Tibial artery (tissue), 4 donors: Measurements from ENCODE around the gene EPS8L3.

ENCODE experiments used
- DNase-seq, 2 donors: peaks; one replicate each; pipeline ENCODE4 v3.0.0-alpha.2; 2019
- H3K27ac ChIP-seq, 2 donors: fragments of 200-600 bp; sonication (generic) in 1 of 2; 1 replicate in 1 of 2; 2 replicates in 1 of 2; pipeline ENCODE4 v1.5.1; 2018 to 2019; ENCODE audit warnings: mild to moderate bottlenecking in 1 of 2
- H3K27me3 ChIP-seq, 2 donors: fragments of 200-600 bp; sonication (generic) in 1 of 2; one replicate each; pipeline versions ENCODE4 v1.5.1 to v1.6.0; 2016 to 2019
- H3K36me3 ChIP-seq, 3 donors: fragments of 200-600 bp; sonication (generic) in 2 of 3; one replicate each; pipeline ENCODE4 v1.5.1; 2016 to 2019; ENCODE audit warnings: mild to moderate bottlenecking in 2 of 3
- H3K4me1 ChIP-seq, 4 donors: fragments of 200-600 bp; sonication (generic) in 2 of 4; 1 replicate in 3 of 4; 2 replicates in 1 of 4; pipeline ENCODE4 v1.5.1; 2016 to 2019
- H3K4me3 ChIP-seq, 2 donors: fragments of 200-600 bp; sonication (generic) in 1 of 2; 1 replicate in 1 of 2; 2 replicates in 1 of 2; pipeline ENCODE4 v1.5.1; 2018 to 2019; ENCODE audit warnings: mild to moderate bottlenecking in 2 of 2
- H3K9me3 ChIP-seq, 3 donors: fragments of 200-600 bp; sonication (generic) in 1 of 3; one replicate each; pipeline ENCODE4 v1.5.1; 2016 to 2019
- CTCF ChIP-seq, 2 experiments: fragments of 200-600 bp in 1 of 2; fragments of 450-650 bp in 1 of 2; IDR thresholded peaks; one replicate each; pipeline ENCODE4 v1.5.1; 2017 to 2019; ENCODE audit warnings: antibody characterized with exemption in 2 of 2, mild to moderate bottlenecking in 1 of 2, moderate library complexity in 1 of 2
- intact Hi-C: fragments of 100-400 bp; cut with DNase I; formaldehyde crosslinking; loops from one replicate; pipeline ENCODE4 v1.15.0; 2023; ENCODE audit warnings: low total_unique reads

Gene EPS8L3

GRCh38 chr1:109796484-109797302 is 33.0 kb upstream of the EPS8L3 start:
- H3K4me3 ChIP-seq = no peak overlapping the region
- no peaks in the 10 kb centered on the region for H3K27me3 ChIP-seq
- H3K36me3 ChIP-seq = no peaks in the 10 kb centered on the region
- peak in 1 of 2 donors; percentile 51 for DNase-seq
- TF ChIP-seq CTCF (IDR thresholded peaks at IDR 0.05) = no peak
- H3K4me1 ChIP-seq = peaks cover 0 to 35% (median 23%) of the 10 kb centered on the region in 4 donors
- H3K27ac ChIP-seq = peak overlapping the region; percentile 5 to 31
- intact Hi-C loops = loop anchor here (10.0 kb wide), 1 partner anchor 118 kb away; the partner anchor contains the start of gene CSF1
- no peaks in the 10 kb centered on the region for H3K9me3 ChIP-seq

GRCh38 chr1:109794319-109795132 is 30.8 kb upstream of the EPS8L3 start:
- peak; percentile 20 to 57 for DNase-seq
- no peaks in the 10 kb centered on the region for H3K36me3 ChIP-seq
- H3K27ac ChIP-seq = no peak overlapping the region
- no peaks in the 10 kb centered on the region for H3K27me3 ChIP-seq
- no peak overlapping the region for H3K4me3 ChIP-seq
- intact Hi-C loops = loop anchor here (10.0 kb wide), 1 partner anchor 120 kb away; the partner anchor contains the start of gene CSF1
- TF ChIP-seq CTCF (IDR thresholded peaks at IDR 0.05) = no peak
- peaks cover 0 to 49% (median 31%) of the 10 kb centered on the region in 4 donors for H3K4me1 ChIP-seq
- no peaks in the 10 kb centered on the region for H3K9me3 ChIP-seq

GRCh38 chr1:109793486-109794318 is 30.0 kb upstream of the EPS8L3 start:
- intact Hi-C loops = loop anchor here (10.0 kb wide), 1 partner anchor 121 kb away; the partner anchor contains the start of gene CSF1
- TF ChIP-seq CTCF (IDR thresholded peaks at IDR 0.05) = no peak
- Histone ChIP-seq H3K27me3 (no peaks in the 10 kb centered on the region), H3K36me3 (no peaks in the 10 kb centered on the region), H3K27ac (peak overlapping the region; percentile 12 to 33), H3K9me3 (no peaks in the 10 kb centered on the region), H3K4me1 (peaks cover 0 to 49% (median 31%) of the 10 kb centered on the region in 4 donors), H3K4me3 (no peak overlapping the region)
- peak; percentile 32 to 63 for DNase-seq

- peak; percentile 15 to 53 for DNase-seq
- TF ChIP-seq CTCF (IDR thresholded peaks at IDR 0.05) = no peak
- H3K27me3 ChIP-seq = no peaks in the 10 kb centered on the region
- H3K4me1 ChIP-seq = peaks cover 0 to 49% (median 31%) of the 10 kb centered on the region in 4 donors
- H3K4me3 ChIP-seq = no peak overlapping the region
- intact Hi-C loops = loop anchor here (10.0 kb wide), 1 partner anchor 122 kb away; the partner anchor contains the start of gene CSF1
- peak overlapping the region; percentile 12 to 33 for H3K27ac ChIP-seq
- no peaks in the 10 kb centered on the region for H3K9me3 ChIP-seq
- no peaks in the 10 kb centered on the region for H3K36me3 ChIP-seq
Observed at GRCh38 chr1:109793089-109793485, 29.4 kb upstream of the EPS8L3 start.
